GM19025 (cell line): ENCODE results near the gene DYNLT5.
"Not testable (repeated sequence)": the region's sequence is repeated elsewhere in the genome, so short reads cannot be mapped to it uniquely, and the experiment has no call there.

ENCODE experiments used
- ATAC-seq: cut with Tn5 transposase; IDR thresholded peaks from one replicate; pipeline ENCODE4 v1.9.1; 2021; ENCODE audit warnings: mild to moderate bottlenecking, low read depth, moderate library complexity; ENCODE audit not compliant: unreplicated experiment

Gene DYNLT5

GRCh38 chr1:66785800-66786199 is 33.5 kb downstream of the DYNLT5 start:
- ATAC-seq = not testable (repeated sequence)

- no peak for ATAC-seq
Measured at GRCh38 chr1:66787641-66788040, 35.4 kb downstream of the DYNLT5 start.

- no peak for ATAC-seq
Measured at GRCh38 chr1:66788231-66788939, 36.1 kb downstream of the DYNLT5 start.

GRCh38 chr1:66791621-66792610 is 39.7 kb downstream of the DYNLT5 start:
- no peak for ATAC-seq

- not testable (repeated sequence) for ATAC-seq
Measured at GRCh38 chr1:66795839-66796238, 43.6 kb downstream of the DYNLT5 start.

- ATAC-seq = no peak
Measured at GRCh38 chr1:66809245-66809644, 57.0 kb downstream of the DYNLT5 start.

- ATAC-seq = no peak
Measured at GRCh38 chr1:66809736-66810326, 57.6 kb downstream of the DYNLT5 start.

GRCh38 chr1:66824771-66825170 is 72.5 kb downstream of the DYNLT5 start:
- ATAC-seq = no peak
